Measurements from ENCODE around the gene NOTCH1.

NOTCH1 gene

GRCh38 chr9:136546697-136547501 is 1.1 kb upstream of the NOTCH1 start:
- no peak for DNase-seq (ENCODE audit: low read depth in 2 of 2, low spot score in 1 of 2)

DNA sequence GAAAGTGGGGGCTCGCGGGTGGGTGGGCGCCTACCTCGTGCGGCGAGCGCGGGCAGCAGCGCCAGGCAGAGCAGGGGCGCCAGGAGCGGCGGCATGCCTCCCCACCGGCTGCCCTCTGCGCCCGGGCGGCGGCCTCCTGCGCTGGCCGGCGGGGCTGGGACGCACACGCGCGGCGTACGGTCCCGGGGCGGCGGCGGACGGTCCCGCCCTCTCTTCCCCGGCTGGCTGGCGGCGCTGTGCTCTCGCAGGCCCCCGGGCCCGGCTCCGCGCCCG is 220 bp downstream of the NOTCH1 start:
- DNase-seq (ENCODE audit: low read depth in 2 of 2, low spot score in 1 of 2), result no peak

- DNase-seq (ENCODE audit: low read depth in 2 of 2, low spot score in 1 of 2), result no peak
Observed at GRCh38 chr9:136544964-136545691, 720 bp downstream of the NOTCH1 start.

DNA sequence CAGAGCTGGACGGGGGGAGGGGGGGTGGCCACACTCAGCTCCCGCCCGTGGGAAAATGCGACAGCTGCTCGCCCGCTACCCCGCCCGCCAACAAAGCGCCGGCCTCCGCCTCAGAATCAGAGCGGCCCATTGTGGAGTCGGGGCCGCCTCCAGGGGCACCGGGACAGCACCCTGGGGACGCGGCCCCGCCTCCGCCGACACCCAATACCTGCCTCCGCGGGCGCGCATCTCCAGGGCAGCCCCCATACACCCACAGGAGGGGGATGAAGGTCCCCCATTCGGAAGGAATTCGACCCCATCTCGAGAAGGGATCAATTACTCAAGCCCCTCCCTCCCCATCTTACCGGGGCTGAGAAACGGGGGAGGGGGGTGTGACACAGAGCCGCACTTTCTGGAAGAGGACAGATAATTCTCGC is 1.3 kb downstream of the NOTCH1 start:
- no peak for DNase-seq (ENCODE audit: low read depth in 2 of 2, low spot score in 1 of 2)

- no peak for DNase-seq (ENCODE audit: low read depth in 2 of 2, low spot score in 1 of 2)
Observed at GRCh38 chr9:136543830-136544547, 1.9 kb downstream of the NOTCH1 start.

GRCh38 chr9:136543280-136543679 is 2.6 kb downstream of the NOTCH1 start:
- DNase-seq (ENCODE audit: low read depth in 2 of 2, low spot score in 1 of 2), result no peak

- no peak for DNase-seq (ENCODE audit: low read depth in 2 of 2, low spot score in 1 of 2)
Observed at GRCh38 chr9:136542241-136543040, 3.4 kb downstream of the NOTCH1 start.

- DNase-seq (ENCODE audit: low read depth in 2 of 2, low spot score in 1 of 2), result no peak
Observed at GRCh38 chr9:136541709-136542108, 4.1 kb downstream of the NOTCH1 start.

DNA sequence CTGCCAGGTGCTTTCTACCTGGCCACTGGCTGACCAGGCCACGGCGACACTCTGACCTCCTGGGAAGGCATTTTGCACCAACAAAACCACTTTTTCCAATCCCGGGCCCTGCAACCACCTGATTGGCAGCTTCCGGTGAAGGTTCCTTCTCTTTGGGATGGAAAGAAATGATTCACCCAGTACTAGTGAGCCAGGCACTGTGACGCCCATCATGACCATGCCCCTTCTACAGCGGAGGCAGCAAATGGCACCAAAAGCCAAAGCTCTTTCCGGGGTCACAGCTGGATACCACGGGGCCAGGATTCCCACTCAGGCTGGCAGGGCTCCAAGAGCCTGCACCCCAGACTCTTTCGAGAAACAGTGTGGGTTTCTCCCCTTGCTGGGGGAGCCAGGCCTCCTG is 4.7 kb downstream of the NOTCH1 start:
- no peak for DNase-seq (ENCODE audit: low read depth in 2 of 2, low spot score in 1 of 2)

DNA sequence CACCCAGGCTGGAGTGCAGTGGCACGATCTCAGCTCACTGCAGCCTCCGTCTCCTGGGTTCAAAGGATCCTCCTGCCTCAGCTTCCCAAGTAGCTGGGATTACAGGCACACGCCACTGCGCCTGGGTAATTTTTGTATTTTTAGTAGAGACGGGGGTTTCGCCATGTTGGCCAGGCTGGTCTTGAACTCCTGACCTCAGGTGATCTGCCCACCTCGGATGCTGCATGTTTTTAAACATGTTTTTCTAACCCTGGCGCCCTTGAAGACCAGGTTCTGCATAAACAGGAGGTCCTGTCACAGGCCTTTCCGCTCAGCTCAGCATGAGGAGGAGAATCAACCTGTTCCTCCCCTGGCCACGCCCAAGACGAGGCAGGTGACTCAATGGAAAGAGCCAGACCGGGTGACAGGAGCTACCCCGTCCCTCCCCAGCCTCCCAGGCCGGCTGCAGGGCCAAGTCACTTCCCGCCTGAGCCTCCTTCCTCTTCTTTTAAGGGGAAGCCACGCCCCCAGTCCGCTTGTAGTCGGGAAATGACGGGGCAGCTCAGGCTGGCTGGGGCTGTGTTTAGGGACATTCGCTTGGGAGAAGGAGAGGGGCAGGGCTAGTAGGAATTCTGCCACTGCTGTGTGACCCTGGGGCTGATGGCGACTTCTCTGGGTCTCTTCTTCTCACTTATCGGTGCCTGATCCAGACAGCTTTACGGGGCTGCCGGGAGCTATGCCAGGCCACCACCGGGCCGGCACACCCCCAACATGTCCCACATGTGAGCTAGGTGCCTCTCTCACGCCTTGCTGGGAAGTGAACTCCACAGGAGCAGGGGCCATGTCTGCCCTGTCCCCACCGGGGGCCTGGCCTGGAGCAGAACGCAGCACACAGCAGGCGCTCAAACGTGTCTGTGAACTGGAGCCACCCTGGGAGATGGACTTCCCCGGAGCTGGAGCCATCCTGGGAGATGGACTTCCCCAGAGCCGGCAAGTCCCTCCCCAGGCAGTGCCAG is 6.1 kb downstream of the NOTCH1 start:
- DNase-seq (ENCODE audit: low read depth in 2 of 2, low spot score in 1 of 2), result peak; percentile 74 to 84

GRCh38 chr9:136538599-136539426 is 7.0 kb downstream of the NOTCH1 start:
- no peak for DNase-seq (ENCODE audit: low read depth in 2 of 2, low spot score in 1 of 2)

- DNase-seq (ENCODE audit: low read depth in 2 of 2, low spot score in 1 of 2), result no peak
Observed at GRCh38 chr9:136537896-136538598, 7.8 kb downstream of the NOTCH1 start.

GRCh38 chr9:136537411-136537810 is 8.4 kb downstream of the NOTCH1 start:
- DNase-seq (ENCODE audit: low read depth in 2 of 2, low spot score in 1 of 2), result no peak

GRCh38 chr9:136536721-136537241 is 9.1 kb downstream of the NOTCH1 start:
- DNase-seq (ENCODE audit: low read depth in 2 of 2, low spot score in 1 of 2), result no peak

GRCh38 chr9:136536051-136536720 is 9.7 kb downstream of the NOTCH1 start:
- no peak for DNase-seq (ENCODE audit: low read depth in 2 of 2, low spot score in 1 of 2)

DNA sequence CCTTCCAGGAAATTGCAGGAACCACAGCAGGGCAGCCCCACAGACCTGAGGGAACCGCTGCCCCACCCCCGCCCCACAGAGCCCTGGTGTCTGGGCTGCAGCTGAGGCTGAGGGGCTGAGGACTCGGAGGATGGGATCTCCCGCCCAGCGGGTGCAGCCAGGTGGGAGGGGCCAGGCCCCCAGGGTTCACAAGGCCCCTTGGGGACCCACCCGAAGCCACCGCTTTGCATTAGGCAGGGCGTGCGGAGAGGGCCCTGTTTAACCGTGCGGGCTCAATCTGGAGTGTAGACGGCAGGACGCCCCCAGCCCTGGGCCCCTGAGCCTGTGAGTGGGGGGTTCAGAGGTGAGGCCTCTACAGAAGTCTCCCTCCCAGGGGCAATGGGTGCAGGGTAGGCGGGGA is 10.8 kb downstream of the NOTCH1 start:
- DNase-seq (ENCODE audit: low read depth in 2 of 2, low spot score in 1 of 2), result no peak

DNA sequence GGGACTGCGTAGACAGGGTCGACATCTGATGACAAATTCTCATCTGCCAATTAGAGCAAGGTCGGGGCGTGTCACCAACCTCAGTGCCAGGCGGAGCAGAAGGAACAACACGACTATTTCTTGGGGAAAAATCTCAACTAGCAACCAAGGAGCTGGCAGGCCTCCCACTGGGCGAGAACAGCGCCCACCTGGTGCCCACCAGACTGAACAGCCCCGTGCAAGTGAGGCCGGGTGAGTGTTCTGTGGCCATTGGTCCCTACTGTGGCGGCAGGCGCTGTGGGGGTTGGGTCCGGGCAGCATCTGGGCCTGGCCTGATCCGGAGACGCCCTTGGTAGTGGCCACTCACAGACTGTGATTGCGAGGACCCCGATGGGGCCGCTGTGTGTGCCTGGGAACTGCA is 11.5 kb downstream of the NOTCH1 start:
- DNase-seq (ENCODE audit: low read depth in 2 of 2, low spot score in 1 of 2), result no peak

GRCh38 chr9:136533775-136534157 is 12.1 kb downstream of the NOTCH1 start:
- peak in 1 of 2 donors; percentile 70 for DNase-seq (ENCODE audit: low read depth in 2 of 2, low spot score in 1 of 2)
